Liver (tissue), 3 donors: ENCODE data around the gene CEP97.

Experiments used
- ATF3 ChIP-seq: IDR thresholded peaks from 2 replicates; pipeline ENCODE4 v1.6.1; 2016; ENCODE audit warnings: antibody characterized with exemption
- CTCF ChIP-seq: fragments of 150-350 bp; IDR thresholded peaks from 2 replicates; pipeline ENCODE4 v1.5.1; 2017; ENCODE audit warnings: improper control_type of control experiment, low read depth, low read length; ENCODE audit not compliant: missing input control
- FOXA1 ChIP-seq: IDR thresholded peaks from 2 replicates; pipeline ENCODE4 v1.6.1; 2016; ENCODE audit warnings: antibody characterized with exemption
- GABPA ChIP-seq, 2 donors: IDR thresholded peaks in 1 of 2; conservative IDR thresholded peaks in 1 of 2; 2 replicates each; pipeline ENCODE4 v1.6.1; 2016; ENCODE audit warnings: antibody characterized with exemption in 2 of 2, mild to moderate bottlenecking in 1 of 2, moderate library complexity in 1 of 2
- HNF4G ChIP-seq: IDR thresholded peaks from 2 replicates; pipeline ENCODE4 v1.6.1; 2016; ENCODE audit warnings: antibody characterized with exemption
- JUND ChIP-seq, 2 donors: IDR thresholded peaks; 2 replicates each; pipeline ENCODE4 v1.6.1; 2016; ENCODE audit warnings: antibody characterized with exemption in 2 of 2
- MAX ChIP-seq: IDR thresholded peaks from 2 replicates; pipeline ENCODE4 v1.6.1; 2016; ENCODE audit warnings: antibody characterized with exemption
- RAD21 ChIP-seq, 2 donors: IDR thresholded peaks; 2 replicates each; pipeline ENCODE4 v1.6.1; 2016; ENCODE audit warnings: antibody characterized with exemption in 2 of 2, mild to moderate bottlenecking in 2 of 2
- REST ChIP-seq: IDR thresholded peaks from 2 replicates; pipeline ENCODE4 v1.6.1; 2016; ENCODE audit warnings: antibody characterized with exemption, mild to moderate bottlenecking
- RXRA ChIP-seq, 2 donors: IDR thresholded peaks; 2 replicates each; pipeline ENCODE4 v1.6.1; 2017 to 2018; ENCODE audit warnings: antibody characterized with exemption in 2 of 2, mild to moderate bottlenecking in 1 of 2
- TAF1 ChIP-seq: conservative IDR thresholded peaks from 2 replicates; pipeline ENCODE4 v1.6.1; 2016; ENCODE audit warnings: antibody characterized with exemption, mild to moderate bottlenecking
- donor health status: healthy.
- donor health status: healthy.

- TF ChIP-seq MAX (no peak), FOXA1 (no peak), CTCF (no peak), RAD21 (IDR thresholded peaks at IDR 0.05) (no peak), JUND (IDR thresholded peaks at IDR 0.05) (no peak), RXRA (IDR thresholded peaks at IDR 0.05) (no peak), GABPA (IDR thresholded peaks at IDR 0.05 in 1 of 2, conservative IDR thresholded peaks at IDR 0.05 in 1 of 2) (no peak), HNF4G (no peak), ATF3 (no peak), TAF1 (no peak), REST (peak; percentile 6)
Observed at GRCh38 chr3:101677436-101678286, 46.8 kb upstream of the CEP97 start.
